ENCODE data around the gene SHH.

The SHH gene

GRCh38 chr7:155811560-155811894 is 736 bp downstream of the SHH start:
- H3K4me2 ChIP-seq (ENCODE audit: low read depth, low read length, poor library complexity, severe bottlenecking), result no peak overlapping the region
- no peak for TF ChIP-seq EZH2phosphoT487 (conservative IDR thresholded peaks at IDR 0.05; ENCODE audit: low read length)
- TF ChIP-seq CTCF (IDR thresholded peaks at IDR 0.05; ENCODE audit: insufficient read depth, low read length, poor library complexity, severe bottlenecking), result no peak
- no peak overlapping the region for H3K27ac ChIP-seq (ENCODE audit: low read depth, low read length)

GRCh38 chr7:155810770-155811559 is 1.3 kb downstream of the SHH start:
- Histone ChIP-seq H3K9me3 (ENCODE audit: insufficient read depth, low read length) (no peaks in the 10 kb centered on the region), H3K36me3 (ENCODE audit: low read length) (no peaks in the 10 kb centered on the region), H3K4me3 (ENCODE audit: insufficient read depth, low read length, poor library complexity, severe bottlenecking) (no peak overlapping the region), H3K27ac (ENCODE audit: low read depth, low read length) (no peak overlapping the region), H2AFZ (ENCODE audit: low read depth, low read length, severe bottlenecking) (no peak overlapping the region), H3K4me2 (ENCODE audit: low read depth, low read length, poor library complexity, severe bottlenecking) (no peak overlapping the region), H3K27me3 (ENCODE audit: low read length) (no peaks in the 10 kb centered on the region), H3F3A (ENCODE audit: insufficient read depth) (no peaks in the 10 kb centered on the region), H3K9me2 (replicated peaks; ENCODE audit: insufficient read depth, low read length) (no peaks in the 10 kb centered on the region), H4K20me1 (ENCODE audit: low read depth, low read length) (no peaks in the 10 kb centered on the region), H3K9ac (ENCODE audit: low read length) (no peak overlapping the region), H3K79me2 (ENCODE audit: insufficient read depth, low read length) (no peaks in the 10 kb centered on the region)
- TF ChIP-seq CTCF (IDR thresholded peaks at IDR 0.05; ENCODE audit: insufficient read depth, low read length, poor library complexity, severe bottlenecking) (no peak), EZH2phosphoT487 (conservative IDR thresholded peaks at IDR 0.05; ENCODE audit: low read length) (no peak)

More at GRCh38 chr7:155811560-155811894, 736 bp downstream of the SHH start:
- no peak overlapping the region for H3K9ac ChIP-seq (ENCODE audit: low read length)
- no peaks in the 10 kb centered on the region for H3K9me2 ChIP-seq (replicated peaks; ENCODE audit: insufficient read depth, low read length)
- H3K79me2 ChIP-seq (ENCODE audit: insufficient read depth, low read length), result no peaks in the 10 kb centered on the region
- no peaks in the 10 kb centered on the region for H3K36me3 ChIP-seq (ENCODE audit: low read length)
- H3K27me3 ChIP-seq (ENCODE audit: low read length), result no peaks in the 10 kb centered on the region
- H4K20me1 ChIP-seq (ENCODE audit: low read depth, low read length), result no peaks in the 10 kb centered on the region
- no peaks in the 10 kb centered on the region for H3K9me3 ChIP-seq (ENCODE audit: insufficient read depth, low read length)
- H3K4me3 ChIP-seq (ENCODE audit: insufficient read depth, low read length, poor library complexity, severe bottlenecking), result no peak overlapping the region
- H2AFZ ChIP-seq (ENCODE audit: low read depth, low read length, severe bottlenecking), result no peak overlapping the region
- H3F3A ChIP-seq (ENCODE audit: insufficient read depth), result no peaks in the 10 kb centered on the region

- Histone ChIP-seq H3K4me2 (ENCODE audit: low read depth, low read length, poor library complexity, severe bottlenecking) (no peak overlapping the region), H3F3A (ENCODE audit: insufficient read depth) (no peaks in the 10 kb centered on the region), H3K9ac (ENCODE audit: low read length) (no peak overlapping the region), H2AFZ (ENCODE audit: low read depth, low read length, severe bottlenecking) (no peak overlapping the region), H3K9me2 (replicated peaks; ENCODE audit: insufficient read depth, low read length) (no peaks in the 10 kb centered on the region), H3K9me3 (ENCODE audit: insufficient read depth, low read length) (no peaks in the 10 kb centered on the region), H3K27me3 (ENCODE audit: low read length) (no peaks in the 10 kb centered on the region), H3K27ac (ENCODE audit: low read depth, low read length) (no peak overlapping the region), H3K4me3 (ENCODE audit: insufficient read depth, low read length, poor library complexity, severe bottlenecking) (no peak overlapping the region), H3K36me3 (ENCODE audit: low read length) (no peaks in the 10 kb centered on the region), H3K79me2 (ENCODE audit: insufficient read depth, low read length) (no peaks in the 10 kb centered on the region), H4K20me1 (ENCODE audit: low read depth, low read length) (no peaks in the 10 kb centered on the region)
- TF ChIP-seq EZH2phosphoT487 (conservative IDR thresholded peaks at IDR 0.05; ENCODE audit: low read length) (no peak), CTCF (IDR thresholded peaks at IDR 0.05; ENCODE audit: insufficient read depth, low read length, poor library complexity, severe bottlenecking) (no peak)
Measured at GRCh38 chr7:155809947-155810769, 2.1 kb downstream of the SHH start.
